HCT116 (cell line): ENCODE data around the gene PRKG1. TPM values are rescaled to one million over a fixed set of nuclear protein-coding genes. Genes with fewer than 3 reads are reported as not detected.

Experiments used
- ATAC-seq: fragments of 200-7000 bp; cut with Tn5 transposase; 2 replicates; pipeline ENCODE4 v1.9.1; 2020; ENCODE audit warnings: mild to moderate bottlenecking, moderate library complexity
- BruUV-seq: library from RNA; stranded (reverse); fragments of 400-500 nt; replicated peaks from 2 replicates; lab custom pipeline; 2021; lab: Mats Ljungman, UMichigan
- CTCF ChIA-PET: fragments of 300-600 bp; sonication (Branson Sonifier 250); formaldehyde crosslinking; loops from one replicate; lab custom pipeline; 2021; ENCODE audit warnings: antibody characterized with exemption; lab: Charles Lee
- POLR2A ChIA-PET: fragments of 300-600, 350-600 bp; sonication (Branson Sonifier 250); formaldehyde crosslinking; loops from one replicate; lab custom pipeline; 2021; ENCODE audit warnings: antibody characterized with exemption; lab: Charles Lee
- RAD21 ChIA-PET, 2 experiments: fragments of 300-600 bp; sonication (Branson Sonifier 250); formaldehyde crosslinking; loops; one replicate each; lab custom pipeline; 2023; ENCODE audit warnings: low total read pairs in 2 of 2; ENCODE audit not compliant: uncharacterized antibody in 2 of 2, unreplicated experiment in 2 of 2, low non-redundant PET in 1 of 2; lab: Charles Lee
- DNase-seq: peaks from one replicate; pipeline ENCODE4 v3.0.0-alpha.2; 2010; ENCODE audit warnings: low read depth, low spot score
- H2AFZ ChIP-seq: fragments of 200-600 bp; shearing (Covaris generic), sonication (generic); 2 replicates; pipeline ENCODE4 v1.6.1; 2017; ENCODE audit warnings: low read depth, mixed run types, mixed read lengths, antibody characterized with exemption, low read length; ENCODE audit not compliant: poor library complexity, severe bottlenecking
- H3K27ac ChIP-seq: 2 replicates; pipeline ENCODE4 v1.5.1; 2012; ENCODE audit warnings: low read depth, low read length
- H3K27me3 ChIP-seq: fragments of 200-600 bp; sonication (generic); 2 replicates; pipeline ENCODE4 v1.6.1; 2016; ENCODE audit warnings: mixed run types, low read length, mixed read lengths; ENCODE audit not compliant: insufficient read depth
- H3K36me3 ChIP-seq, 2 experiments: fragments of 200-500 bp in 1 of 2; fragments of 200-600 bp in 1 of 2; sonication (Bioruptor generic) in 1 of 2; sonication (generic) in 1 of 2; 2 replicates each; pipeline versions ENCODE4 v1.5.1 to v1.6.1; 2014 to 2016; ENCODE audit warnings: low read length in 2 of 2, inconsistent platforms in 1 of 2, mixed read lengths in 1 of 2, mixed run types in 1 of 2; ENCODE audit not compliant: insufficient read depth in 2 of 2, control insufficient read depth in 1 of 2
- H3K4me1 ChIP-seq, 2 experiments: fragments of 200-600 bp in 1 of 2; sonication (generic) in 1 of 2; 2 replicates each; pipeline versions ENCODE4 v1.5.1 to v1.6.1; 2012 to 2017; ENCODE audit warnings: low read length in 2 of 2, inconsistent platforms in 1 of 2, mild to moderate bottlenecking in 1 of 2, mixed read lengths in 1 of 2, mixed run types in 1 of 2, moderate library complexity in 1 of 2; ENCODE audit not compliant: insufficient read depth in 2 of 2, control insufficient read depth in 1 of 2
- H3K4me2 ChIP-seq: fragments of 200-600 bp; sonication (generic); 2 replicates; pipeline ENCODE4 v1.6.1; 2017; ENCODE audit warnings: mixed run types, low read length, mixed read lengths
- H3K4me3 ChIP-seq, 2 experiments: fragments of 200-600 bp in 1 of 2; sonication (generic) in 1 of 2; replicated peaks in 1 of 2; 2 replicates each; pipeline ENCODE4 v1.5.1; 2011 to 2016; ENCODE audit warnings: low read length in 2 of 2, control low read depth in 1 of 2, low read depth in 1 of 2, mild to moderate bottlenecking in 1 of 2, mixed read lengths in 1 of 2, mixed run types in 1 of 2
- H3K79me2 ChIP-seq: fragments of 200-600 bp; sonication (generic); 2 replicates; pipeline ENCODE4 v1.6.1; 2017; ENCODE audit warnings: mild to moderate bottlenecking, mixed run types, low read length, moderate library complexity, mixed read lengths; ENCODE audit not compliant: insufficient read depth
- H3K9ac ChIP-seq: fragments of 200-600 bp; sonication (generic); 2 replicates; pipeline ENCODE4 v1.6.1; 2016; ENCODE audit warnings: low read length, mixed read lengths
- H3K9me2 ChIP-seq: fragments of 200-600 bp; sonication (generic), shearing (Covaris generic); 2 replicates; pipeline ENCODE4 v1.6.1; 2017; ENCODE audit warnings: mixed run types, mild to moderate bottlenecking, moderate library complexity; ENCODE audit not compliant: insufficient read depth
- H3K9me3 ChIP-seq, 2 experiments: fragments of 200-500 bp in 1 of 2; fragments of 200-600 bp in 1 of 2; sonication (Bioruptor generic) in 1 of 2; sonication (generic) in 1 of 2; 2 replicates each; pipeline ENCODE4 v1.6.1; 2014 to 2017; ENCODE audit warnings: low read length in 2 of 2, mixed read lengths in 2 of 2, inconsistent platforms in 1 of 2, low read depth in 1 of 2, mild to moderate bottlenecking in 1 of 2, mixed run types in 1 of 2, moderate library complexity in 1 of 2; ENCODE audit not compliant: control insufficient read depth in 1 of 2, insufficient read depth in 1 of 2
- H4K20me1 ChIP-seq: fragments of 200-600 bp; sonication (generic), shearing (Covaris generic); 2 replicates; pipeline ENCODE4 v1.6.1; 2017; ENCODE audit warnings: mixed run types, mild to moderate bottlenecking, moderate library complexity; ENCODE audit not compliant: insufficient read depth
- CBX3 ChIP-seq: IDR thresholded peaks from 2 replicates; pipeline ENCODE4 v1.6.1; 2012; ENCODE audit warnings: low read depth
- CEBPB ChIP-seq: IDR thresholded peaks from 2 replicates; pipeline ENCODE4 v1.6.1; 2012; ENCODE audit warnings: low read depth
- EGR1 ChIP-seq: IDR thresholded peaks from 2 replicates; pipeline ENCODE4 v1.6.1; 2012; ENCODE audit warnings: low read depth
- EZH2 ChIP-seq: fragments of 200-600 bp; sonication (generic); IDR thresholded peaks from 2 replicates; pipeline ENCODE4 v1.6.1; 2017; ENCODE audit warnings: antibody characterized with exemption, mixed run types
- FOSL1 ChIP-seq: IDR thresholded peaks from 2 replicates; pipeline ENCODE4 v1.6.1; 2012; ENCODE audit warnings: low read depth
- JUND ChIP-seq: IDR thresholded peaks from 2 replicates; pipeline ENCODE4 v1.6.1; 2012
- POLR2A ChIP-seq: IDR thresholded peaks from 2 replicates; pipeline ENCODE4 v1.7.0; 2011; ENCODE audit warnings: borderline replicate concordance; ENCODE audit not compliant: insufficient read depth, insufficient read length; ENCODE audit errors: extremely low read depth
- RAD21 ChIP-seq: IDR thresholded peaks from 2 replicates; pipeline ENCODE4 v1.6.1; 2012; ENCODE audit warnings: low read depth, mild to moderate bottlenecking
- SIN3A ChIP-seq: IDR thresholded peaks from 2 replicates; pipeline ENCODE4 v1.6.1; 2012; ENCODE audit warnings: low read depth
- SRF ChIP-seq: IDR thresholded peaks from 2 replicates; pipeline ENCODE4 v1.6.1; 2012; ENCODE audit warnings: low read depth
- TCF7L2 ChIP-seq: IDR thresholded peaks from 2 replicates; pipeline ENCODE4 v1.7.0; 2011; ENCODE audit warnings: borderline replicate concordance, inconsistent platforms; ENCODE audit not compliant: insufficient read depth, insufficient read length; ENCODE audit errors: extremely low read depth
- YY1 ChIP-seq: IDR thresholded peaks from 2 replicates; pipeline ENCODE4 v1.6.1; 2011; ENCODE audit warnings: low read length, low read depth, moderate library complexity, mild to moderate bottlenecking; ENCODE audit not compliant: insufficient replicate concordance; ENCODE audit errors: extremely low read depth
- ZFX ChIP-seq: fragments of 450-650 bp; IDR thresholded peaks from 2 replicates; pipeline ENCODE4 v1.6.1; 2017
- ZNF274 ChIP-seq: fragments of 200-500 bp; sonication (Bioruptor generic); IDR thresholded peaks from 2 replicates; pipeline ENCODE4 v1.6.1; 2014; ENCODE audit warnings: mild to moderate bottlenecking, low read depth, low read length, inconsistent platforms
- intact Hi-C: fragments of 100-400 bp; cut with micrococcal nuclease; formaldehyde crosslinking; loops from 2 replicates; pipeline ENCODE4 v1.10.0; 2022
- total RNA-seq: library from RNA; stranded (reverse); gene quantifications from one replicate; pipeline ENCODE4 v1.2.1, GENCODE V29; 2021; ENCODE audit not compliant: unreplicated experiment
- TF ChIP-seq, protein P1 (sequence below): IDR thresholded peaks from 2 replicates; pipeline ENCODE4 v1.6.1; 2012; ENCODE audit warnings: low read depth
- TF ChIP-seq, protein P2 (sequence below), 3 experiments: fragments of 200-600 bp in 1 of 3; sonication (generic) in 1 of 3; IDR thresholded peaks in 2 of 3; conservative IDR thresholded peaks in 1 of 3; 2 replicates each; pipeline ENCODE4 v1.5.1; 2012 to 2017; ENCODE audit warnings: low read depth in 2 of 3, low read length in 2 of 3, antibody characterized with exemption in 1 of 3, borderline replicate concordance in 1 of 3, control low read depth in 1 of 3, mild to moderate bottlenecking in 1 of 3, mixed read lengths in 1 of 3, mixed run types in 1 of 3, moderate library complexity in 1 of 3; ENCODE audit not compliant: insufficient read depth in 1 of 3
- TF ChIP-seq, protein P3 (sequence below): IDR thresholded peaks from 2 replicates; pipeline ENCODE4 v1.6.1; 2011; ENCODE audit warnings: mild to moderate bottlenecking, low read length, moderate library complexity; ENCODE audit not compliant: insufficient replicate concordance; ENCODE audit errors: extremely low read depth
- TF ChIP-seq, protein P4 (sequence below): IDR thresholded peaks from 2 replicates; pipeline ENCODE4 v1.6.1; 2012

The PRKG1 gene
- total RNA-seq, 1 experiment from 2014 or later, result 1.4 TPM

GRCh38 chr10:51924359-51924758, 850.1 kb downstream of the PRKG1 start:
- BruUV-seq, result no TSS peak
- RAD21 ChIA-PET, result no interaction called here

More at GRCh38 chr10:51924359-51924758, 850.1 kb downstream of the PRKG1 start:
- Histone ChIP-seq H3K9ac (no peak overlapping the region), H3K4me2 (no peak overlapping the region), H4K20me1 (no peaks in the 10 kb centered on the region), H3K27me3 (no peaks in the 10 kb centered on the region), H3K9me3 (no peaks in the 10 kb centered on the region), H3K79me2 (no peaks in the 10 kb centered on the region), H2AFZ (no peak overlapping the region), H3K9me2 (no peaks in the 10 kb centered on the region), H3K36me3 (no peaks in the 10 kb centered on the region), H3K27ac (no peak overlapping the region), H3K4me1 (no peaks in the 10 kb centered on the region), H3K4me3 (no peak overlapping the region)
- no peak for ATAC-seq
- ChIA-PET POLR2A (no interaction called here), CTCF (interaction anchor here (0.7 kb wide), 1 partner anchor 47 kb away, joined by 3 read pairs; no protein-coding TSS in a partner anchor)
- intact Hi-C loops, result no loop called here
- no peak for DNase-seq
- TF ChIP-seq, protein P1, sequence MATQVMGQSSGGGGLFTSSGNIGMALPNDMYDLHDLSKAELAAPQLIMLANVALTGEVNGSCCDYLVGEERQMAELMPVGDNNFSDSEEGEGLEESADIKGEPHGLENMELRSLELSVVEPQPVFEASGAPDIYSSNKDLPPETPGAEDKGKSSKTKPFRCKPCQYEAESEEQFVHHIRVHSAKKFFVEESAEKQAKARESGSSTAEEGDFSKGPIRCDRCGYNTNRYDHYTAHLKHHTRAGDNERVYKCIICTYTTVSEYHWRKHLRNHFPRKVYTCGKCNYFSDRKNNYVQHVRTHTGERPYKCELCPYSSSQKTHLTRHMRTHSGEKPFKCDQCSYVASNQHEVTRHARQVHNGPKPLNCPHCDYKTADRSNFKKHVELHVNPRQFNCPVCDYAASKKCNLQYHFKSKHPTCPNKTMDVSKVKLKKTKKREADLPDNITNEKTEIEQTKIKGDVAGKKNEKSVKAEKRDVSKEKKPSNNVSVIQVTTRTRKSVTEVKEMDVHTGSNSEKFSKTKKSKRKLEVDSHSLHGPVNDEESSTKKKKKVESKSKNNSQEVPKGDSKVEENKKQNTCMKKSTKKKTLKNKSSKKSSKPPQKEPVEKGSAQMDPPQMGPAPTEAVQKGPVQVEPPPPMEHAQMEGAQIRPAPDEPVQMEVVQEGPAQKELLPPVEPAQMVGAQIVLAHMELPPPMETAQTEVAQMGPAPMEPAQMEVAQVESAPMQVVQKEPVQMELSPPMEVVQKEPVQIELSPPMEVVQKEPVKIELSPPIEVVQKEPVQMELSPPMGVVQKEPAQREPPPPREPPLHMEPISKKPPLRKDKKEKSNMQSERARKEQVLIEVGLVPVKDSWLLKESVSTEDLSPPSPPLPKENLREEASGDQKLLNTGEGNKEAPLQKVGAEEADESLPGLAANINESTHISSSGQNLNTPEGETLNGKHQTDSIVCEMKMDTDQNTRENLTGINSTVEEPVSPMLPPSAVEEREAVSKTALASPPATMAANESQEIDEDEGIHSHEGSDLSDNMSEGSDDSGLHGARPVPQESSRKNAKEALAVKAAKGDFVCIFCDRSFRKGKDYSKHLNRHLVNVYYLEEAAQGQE, result no peak
- TF ChIP-seq, protein P2, sequence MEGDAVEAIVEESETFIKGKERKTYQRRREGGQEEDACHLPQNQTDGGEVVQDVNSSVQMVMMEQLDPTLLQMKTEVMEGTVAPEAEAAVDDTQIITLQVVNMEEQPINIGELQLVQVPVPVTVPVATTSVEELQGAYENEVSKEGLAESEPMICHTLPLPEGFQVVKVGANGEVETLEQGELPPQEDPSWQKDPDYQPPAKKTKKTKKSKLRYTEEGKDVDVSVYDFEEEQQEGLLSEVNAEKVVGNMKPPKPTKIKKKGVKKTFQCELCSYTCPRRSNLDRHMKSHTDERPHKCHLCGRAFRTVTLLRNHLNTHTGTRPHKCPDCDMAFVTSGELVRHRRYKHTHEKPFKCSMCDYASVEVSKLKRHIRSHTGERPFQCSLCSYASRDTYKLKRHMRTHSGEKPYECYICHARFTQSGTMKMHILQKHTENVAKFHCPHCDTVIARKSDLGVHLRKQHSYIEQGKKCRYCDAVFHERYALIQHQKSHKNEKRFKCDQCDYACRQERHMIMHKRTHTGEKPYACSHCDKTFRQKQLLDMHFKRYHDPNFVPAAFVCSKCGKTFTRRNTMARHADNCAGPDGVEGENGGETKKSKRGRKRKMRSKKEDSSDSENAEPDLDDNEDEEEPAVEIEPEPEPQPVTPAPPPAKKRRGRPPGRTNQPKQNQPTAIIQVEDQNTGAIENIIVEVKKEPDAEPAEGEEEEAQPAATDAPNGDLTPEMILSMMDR (IDR thresholded peaks at IDR 0.05 in 2 of 3, conservative IDR thresholded peaks at IDR 0.05 in 1 of 3; ENCODE audit: borderline replicate concordance in 1 of 3, insufficient read depth in 1 of 3, low read depth in 2 of 3, low read length in 2 of 3), result no peak
- TF ChIP-seq CBX3, result no peak
- TF ChIP-seq EZH2, result no peak
- no peak for TF ChIP-seq CEBPB
- no peak for TF ChIP-seq JUND
- no peak for TF ChIP-seq YY1
- no peak for TF ChIP-seq SRF
- TF ChIP-seq POLR2A, result no peak
- TF ChIP-seq FOSL1, result no peak
- TF ChIP-seq, protein P3, sequence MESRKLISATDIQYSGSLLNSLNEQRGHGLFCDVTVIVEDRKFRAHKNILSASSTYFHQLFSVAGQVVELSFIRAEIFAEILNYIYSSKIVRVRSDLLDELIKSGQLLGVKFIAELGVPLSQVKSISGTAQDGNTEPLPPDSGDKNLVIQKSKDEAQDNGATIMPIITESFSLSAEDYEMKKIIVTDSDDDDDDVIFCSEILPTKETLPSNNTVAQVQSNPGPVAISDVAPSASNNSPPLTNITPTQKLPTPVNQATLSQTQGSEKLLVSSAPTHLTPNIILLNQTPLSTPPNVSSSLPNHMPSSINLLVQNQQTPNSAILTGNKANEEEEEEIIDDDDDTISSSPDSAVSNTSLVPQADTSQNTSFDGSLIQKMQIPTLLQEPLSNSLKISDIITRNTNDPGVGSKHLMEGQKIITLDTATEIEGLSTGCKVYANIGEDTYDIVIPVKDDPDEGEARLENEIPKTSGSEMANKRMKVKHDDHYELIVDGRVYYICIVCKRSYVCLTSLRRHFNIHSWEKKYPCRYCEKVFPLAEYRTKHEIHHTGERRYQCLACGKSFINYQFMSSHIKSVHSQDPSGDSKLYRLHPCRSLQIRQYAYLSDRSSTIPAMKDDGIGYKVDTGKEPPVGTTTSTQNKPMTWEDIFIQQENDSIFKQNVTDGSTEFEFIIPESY, result no peak
- TF ChIP-seq SIN3A, result no peak
- TF ChIP-seq RAD21, result no peak
- no peak for TF ChIP-seq TCF7L2
- TF ChIP-seq EGR1, result no peak
- no peak for TF ChIP-seq ZNF274
- TF ChIP-seq ZFX, result no peak
- TF ChIP-seq, protein P4, sequence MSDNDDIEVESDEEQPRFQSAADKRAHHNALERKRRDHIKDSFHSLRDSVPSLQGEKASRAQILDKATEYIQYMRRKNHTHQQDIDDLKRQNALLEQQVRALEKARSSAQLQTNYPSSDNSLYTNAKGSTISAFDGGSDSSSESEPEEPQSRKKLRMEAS, result no peak
